Activated T-cell treated with anti-CD3 and anti-CD28 coated beads, Interleukin-2, amount 50 U/mL, for 72 hours (primary cell): ENCODE measurements around the gene GKN2. TPM values are rescaled to one million over a fixed set of nuclear protein-coding genes. Genes with fewer than 3 reads are reported as not detected.

ENCODE experiments used
- ATAC-seq, 2 donors: fragments of 150-1000 bp; cut with Tn5 transposase; replicated peaks in 1 of 2; 2 replicates each; pipeline ENCODE4 v1.10.0; 2021; ENCODE audit warnings: moderate library complexity in 2 of 2, mild to moderate bottlenecking in 1 of 2
- DNase-seq, 2 donors: peaks; one replicate each; pipeline ENCODE4 v3.0.0; 2021 to 2022; ENCODE audit warnings: mixed read lengths in 1 of 2
- H3K27ac Mint-ChIP-seq: one replicate; pipeline ENCODE4 v1.8.0; 2022; ENCODE audit warnings: mild to moderate bottlenecking, moderate library complexity, mixed read lengths
- H3K27me3 Mint-ChIP-seq: one replicate; pipeline ENCODE4 v1.8.0; 2022; ENCODE audit warnings: low read depth, mixed read lengths
- H3K36me3 Mint-ChIP-seq, 2 donors: one replicate each; pipeline ENCODE4 v1.8.0; 2022; ENCODE audit warnings: mixed read lengths in 2 of 2, mild to moderate bottlenecking in 1 of 2; ENCODE audit not compliant: insufficient read depth in 2 of 2
- H3K4me1 Mint-ChIP-seq: one replicate; pipeline ENCODE4 v1.8.0; 2022; ENCODE audit warnings: low read depth, mixed read lengths
- H3K4me3 Mint-ChIP-seq, 2 donors: one replicate each; pipeline ENCODE4 v1.8.0; 2022; ENCODE audit warnings: mild to moderate bottlenecking in 2 of 2, mixed read lengths in 2 of 2, moderate library complexity in 2 of 2
- H3K9me3 Mint-ChIP-seq, 2 donors: one replicate each; pipeline ENCODE4 v1.8.0; 2022; ENCODE audit warnings: mixed read lengths in 2 of 2
- total RNA-seq, 2 donors: library from RNA; stranded (reverse); gene quantifications; one replicate each; pipeline ENCODE4 v1.2.3, GENCODE V29; 2022

GKN2 gene, protein sequence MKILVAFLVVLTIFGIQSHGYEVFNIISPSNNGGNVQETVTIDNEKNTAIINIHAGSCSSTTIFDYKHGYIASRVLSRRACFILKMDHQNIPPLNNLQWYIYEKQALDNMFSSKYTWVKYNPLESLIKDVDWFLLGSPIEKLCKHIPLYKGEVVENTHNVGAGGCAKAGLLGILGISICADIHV
- total RNA-seq = not detected

DNA sequence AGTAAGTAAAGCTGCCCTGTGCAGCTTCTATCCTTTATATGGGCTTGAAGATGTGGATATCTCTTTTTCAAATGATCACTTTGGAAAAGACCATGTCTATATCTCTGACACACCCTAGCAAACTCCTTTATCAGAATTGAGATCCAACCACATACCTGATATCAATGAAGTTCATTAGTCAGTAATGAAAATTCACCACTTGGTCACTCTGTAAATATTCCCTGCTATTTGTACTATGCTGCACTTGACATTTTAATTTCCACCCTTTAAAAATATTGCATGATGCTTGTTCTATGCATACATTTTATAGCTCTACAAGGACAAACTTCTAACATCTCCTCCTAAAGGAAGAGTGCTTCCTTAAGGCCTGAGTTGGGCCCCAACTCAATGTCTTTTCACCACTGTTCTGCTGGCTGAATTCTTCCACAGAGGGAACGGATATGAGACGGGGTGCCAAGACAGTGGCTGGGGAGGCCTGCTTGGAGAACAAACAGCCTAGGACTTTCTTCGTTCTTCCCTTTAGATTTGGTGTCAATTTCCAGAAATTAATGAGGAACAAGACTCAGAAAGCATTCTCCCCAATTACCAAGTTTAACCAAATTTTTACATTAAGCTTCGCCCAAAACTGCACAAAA is at the start of gene GKN2:
TSS of gene GKN2 (minus strand) at position 7 of the 635 bp plus-strand sequence. CDS start 32 bp downstream, outside the sequence.
- no peak within 1 kb of the TSS for H3K27ac Mint-ChIP-seq
- H3K36me3 Mint-ChIP-seq = no peaks in the 10 kb centered on the region
- no peaks in the 10 kb centered on the region for H3K4me1 Mint-ChIP-seq
- DNase-seq = no peak
- ATAC-seq = no peak
- peaks cover 0 to 3% of the 10 kb centered on the region in 2 donors for H3K9me3 Mint-ChIP-seq
- peaks cover 18% of the 10 kb centered on the region for H3K27me3 Mint-ChIP-seq
- H3K4me3 Mint-ChIP-seq = no peak within 1 kb of the TSS

DNA sequence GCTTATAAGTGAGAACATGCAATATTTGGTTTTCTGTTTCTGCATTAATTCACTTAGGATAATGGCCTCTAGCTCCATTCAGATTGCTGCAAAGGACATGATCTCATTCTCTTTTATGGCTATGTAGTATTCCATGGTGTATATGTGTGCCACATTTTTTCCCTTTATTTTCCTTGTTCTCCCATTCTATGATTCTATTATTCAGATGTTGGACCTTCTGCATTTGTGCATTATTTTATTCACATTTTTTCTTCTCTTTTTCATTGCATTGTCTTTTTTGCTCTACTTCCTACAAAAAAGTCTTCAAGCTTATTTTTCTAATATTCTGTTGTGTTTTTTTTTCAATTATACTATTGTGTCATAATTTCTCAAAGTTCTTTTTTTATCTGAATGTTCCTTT is 49.2 kb upstream of the GKN2 start:
- Mint-ChIP-seq H3K36me3 (peaks cover 2 to 8% of the 10 kb centered on the region in 2 donors), H3K4me3 (no peak overlapping the region), H3K9me3 (peaks cover 4 to 14% of the 10 kb centered on the region in 2 donors), H3K4me1 (no peaks in the 10 kb centered on the region), H3K27me3 (peaks cover 48% of the 10 kb centered on the region), H3K27ac (no peak overlapping the region)
- no peak for DNase-seq
- no peak for ATAC-seq

- Mint-ChIP-seq H3K4me1 (no peaks in the 10 kb centered on the region), H3K27ac (no peak overlapping the region), H3K36me3 (peaks cover 2 to 3% of the 10 kb centered on the region in 2 donors), H3K9me3 (peaks cover 4 to 8% of the 10 kb centered on the region in 2 donors), H3K4me3 (no peak overlapping the region), H3K27me3 (peaks cover 25% of the 10 kb centered on the region)
- DNase-seq (no peak), ATAC-seq (no peak)
Observed at GRCh38 chr2:68997401-68997800, 44.7 kb upstream of the GKN2 start.

DNA sequence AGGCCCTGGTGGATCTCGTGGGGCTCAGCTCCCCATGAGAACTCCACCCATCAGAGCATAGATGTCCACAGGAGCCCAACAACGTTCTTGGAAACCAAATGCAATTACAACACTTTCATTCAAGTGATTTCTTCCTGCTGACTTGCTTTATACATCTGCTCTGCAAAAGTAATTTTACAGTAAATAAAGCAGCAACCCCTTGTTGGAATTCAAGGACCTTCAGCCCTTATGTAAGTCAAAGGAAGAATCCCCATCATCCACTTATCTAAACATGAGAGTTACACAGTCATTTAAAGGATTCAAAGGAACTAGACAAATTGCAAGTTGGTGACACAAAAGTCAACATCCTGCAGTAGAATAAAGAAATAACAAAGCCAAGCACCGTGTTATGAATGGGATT is 43.2 kb upstream of the GKN2 start:
- Mint-ChIP-seq H3K27me3 (peaks cover 14% of the 10 kb centered on the region), H3K9me3 (no peaks in the 10 kb centered on the region), H3K36me3 (no peaks in the 10 kb centered on the region), H3K4me1 (no peaks in the 10 kb centered on the region), H3K4me3 (no peak overlapping the region), H3K27ac (no peak overlapping the region)
- no peak for ATAC-seq
- no peak for DNase-seq

- Mint-ChIP-seq H3K4me1 (no peaks in the 10 kb centered on the region), H3K9me3 (no peaks in the 10 kb centered on the region), H3K27ac (no peak overlapping the region), H3K27me3 (peaks cover 17% of the 10 kb centered on the region), H3K36me3 (no peaks in the 10 kb centered on the region), H3K4me3 (no peak overlapping the region)
- no peak for ATAC-seq
- DNase-seq = no peak
Observed at GRCh38 chr2:68994864-68995263, 42.2 kb upstream of the GKN2 start.

DNA sequence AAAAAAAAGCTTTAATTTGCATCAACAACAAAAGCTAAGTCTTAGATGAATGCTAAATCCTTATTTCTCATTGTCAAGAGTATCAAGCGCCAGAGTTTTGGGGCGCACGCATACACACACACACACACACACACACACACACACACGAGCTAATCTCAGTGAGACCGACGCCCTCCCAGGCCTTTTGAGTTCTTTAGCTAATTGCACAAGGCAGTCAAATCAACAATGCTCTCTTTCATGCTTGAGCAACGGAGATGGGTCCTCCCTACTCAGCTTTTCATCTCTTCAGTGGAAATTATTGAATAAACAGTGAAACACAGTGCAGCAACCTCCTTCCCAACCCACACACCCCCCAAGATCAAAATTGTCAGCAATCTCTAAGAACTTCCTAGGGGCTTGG is 41.0 kb upstream of the GKN2 start:
- ATAC-seq (no peak), DNase-seq (no peak)
- Mint-ChIP-seq H3K4me3 (no peak overlapping the region), H3K27ac (no peak overlapping the region), H3K9me3 (no peaks in the 10 kb centered on the region), H3K36me3 (no peaks in the 10 kb centered on the region), H3K27me3 (peaks cover 12% of the 10 kb centered on the region), H3K4me1 (no peaks in the 10 kb centered on the region)

- no peaks in the 10 kb centered on the region for H3K9me3 Mint-ChIP-seq
- H3K27me3 Mint-ChIP-seq = peaks cover 12% of the 10 kb centered on the region
- H3K4me1 Mint-ChIP-seq = no peaks in the 10 kb centered on the region
- H3K27ac Mint-ChIP-seq = no peak overlapping the region
- no peak overlapping the region for H3K4me3 Mint-ChIP-seq
- DNase-seq (no peak), ATAC-seq (no peak)
- H3K36me3 Mint-ChIP-seq = no peaks in the 10 kb centered on the region
Observed at GRCh38 chr2:68992933-68993332, 40.2 kb upstream of the GKN2 start.

- Mint-ChIP-seq H3K36me3 (no peaks in the 10 kb centered on the region), H3K4me3 (no peak overlapping the region), H3K27me3 (peaks cover 12% of the 10 kb centered on the region), H3K27ac (no peak overlapping the region), H3K4me1 (no peaks in the 10 kb centered on the region), H3K9me3 (no peaks in the 10 kb centered on the region)
- ATAC-seq (no peak), DNase-seq (no peak)
Observed at GRCh38 chr2:68992341-68992740, 39.6 kb upstream of the GKN2 start.

- H3K36me3 Mint-ChIP-seq = no peaks in the 10 kb centered on the region
- no peaks in the 10 kb centered on the region for H3K9me3 Mint-ChIP-seq
- ATAC-seq (no peak), DNase-seq (no peak)
- no peaks in the 10 kb centered on the region for H3K4me1 Mint-ChIP-seq
- no peak overlapping the region for H3K27ac Mint-ChIP-seq
- peaks cover 12% of the 10 kb centered on the region for H3K27me3 Mint-ChIP-seq
- no peak overlapping the region for H3K4me3 Mint-ChIP-seq
Observed at GRCh38 chr2:68989035-68989434, 36.3 kb upstream of the GKN2 start.

- Mint-ChIP-seq H3K4me1 (no peaks in the 10 kb centered on the region), H3K36me3 (no peaks in the 10 kb centered on the region), H3K27me3 (peaks cover 12% of the 10 kb centered on the region), H3K27ac (no peak overlapping the region), H3K9me3 (no peaks in the 10 kb centered on the region), H3K4me3 (no peak overlapping the region)
- DNase-seq = no peak
- ATAC-seq = no peak
Observed at GRCh38 chr2:68987021-68987503, 34.4 kb upstream of the GKN2 start.

- Mint-ChIP-seq H3K4me3 (no peak overlapping the region), H3K27me3 (peaks cover 17% of the 10 kb centered on the region), H3K27ac (no peak overlapping the region), H3K4me1 (no peaks in the 10 kb centered on the region), H3K9me3 (no peaks in the 10 kb centered on the region), H3K36me3 (no peaks in the 10 kb centered on the region)
- ATAC-seq (no peak), DNase-seq (no peak)
Observed at GRCh38 chr2:68980956-68981355, 28.3 kb upstream of the GKN2 start.

DNA sequence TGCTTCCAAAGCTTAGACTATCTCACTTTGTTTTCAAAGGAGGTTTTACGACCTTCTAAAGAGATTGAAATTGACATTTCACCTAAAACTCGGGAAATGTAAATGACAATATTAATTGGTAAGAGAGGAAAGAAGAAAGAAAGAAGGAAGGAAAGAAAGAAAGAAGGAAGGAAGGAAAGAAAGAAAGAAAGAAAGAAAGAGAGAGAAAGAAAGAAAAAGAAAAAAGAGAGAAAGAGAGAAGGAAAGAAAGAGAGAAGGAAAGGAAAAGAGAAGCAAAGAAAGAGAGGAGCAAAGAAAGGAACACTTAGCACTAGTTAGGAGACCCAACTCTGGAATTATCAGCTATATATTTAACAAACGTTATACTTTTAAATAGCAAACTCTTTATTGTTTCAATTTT is 25.4 kb upstream of the GKN2 start:
- Mint-ChIP-seq H3K27ac (no peak overlapping the region), H3K4me3 (no peak overlapping the region), H3K27me3 (peaks cover 23% of the 10 kb centered on the region), H3K4me1 (no peaks in the 10 kb centered on the region), H3K9me3 (no peaks in the 10 kb centered on the region), H3K36me3 (no peaks in the 10 kb centered on the region)
- DNase-seq = no peak
- no peak for ATAC-seq

- Mint-ChIP-seq H3K27me3 (peaks cover 23% of the 10 kb centered on the region), H3K27ac (no peak overlapping the region), H3K9me3 (no peaks in the 10 kb centered on the region), H3K4me1 (no peaks in the 10 kb centered on the region), H3K4me3 (no peak overlapping the region), H3K36me3 (no peaks in the 10 kb centered on the region)
- no peak for DNase-seq
- no peak for ATAC-seq
Observed at GRCh38 chr2:68977453-68977852, 24.8 kb upstream of the GKN2 start.

DNA sequence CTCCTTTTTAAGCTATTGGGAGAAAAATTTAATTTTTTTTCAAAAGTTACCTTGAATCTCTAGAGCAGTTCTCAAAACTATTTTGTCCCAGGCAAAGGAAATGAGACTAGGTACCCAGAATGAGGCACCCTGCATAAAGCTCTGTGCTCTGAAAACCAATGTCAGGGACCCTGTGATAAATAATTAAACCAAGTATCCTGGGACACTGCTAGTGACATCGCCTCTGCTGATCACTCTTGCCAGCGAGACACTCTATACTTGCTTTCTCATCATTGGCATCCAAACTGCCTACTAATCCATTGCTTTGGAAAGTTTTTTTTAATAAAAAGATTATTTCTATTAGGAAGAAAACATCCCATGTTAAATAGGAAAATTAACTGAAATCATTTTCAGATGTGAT is 23.2 kb upstream of the GKN2 start:
- H3K27me3 Mint-ChIP-seq = peaks cover 14% of the 10 kb centered on the region
- DNase-seq = no peak
- no peak for ATAC-seq
- H3K4me3 Mint-ChIP-seq = no peak overlapping the region
- H3K36me3 Mint-ChIP-seq = no peaks in the 10 kb centered on the region
- no peaks in the 10 kb centered on the region for H3K4me1 Mint-ChIP-seq
- H3K9me3 Mint-ChIP-seq = no peaks in the 10 kb centered on the region
- H3K27ac Mint-ChIP-seq = no peak overlapping the region
